Activated T-helper 2 cell treated with anti-CD3 and anti-CD28 coated beads, Interferon-gamma antibody, Interleukin-2, Interleukin-4, amounts not matched to agents 10 μg/mL and 5 μg/mL and 100 μg/mL, durations not matched to agents 14 hours and 24 hours and 36 hours (primary cell): Measurements from ENCODE around the gene PCYT2. TPM values are rescaled to one million over a fixed set of nuclear protein-coding genes. Genes with fewer than 3 reads are reported as not detected.

ENCODE experiments used
- DNase-seq: peaks from one replicate; pipeline ENCODE4 v3.0.0; 2021; ENCODE audit warnings: low spot score
- H3K27ac Mint-ChIP-seq: one replicate; pipeline ENCODE4 v1.8.0; 2021; ENCODE audit warnings: mixed read lengths
- H3K27me3 Mint-ChIP-seq: one replicate; pipeline ENCODE4 v1.8.0; 2021; ENCODE audit warnings: low read depth, mixed read lengths
- H3K36me3 Mint-ChIP-seq: one replicate; pipeline ENCODE4 v1.8.0; 2021; ENCODE audit warnings: low read depth, mixed read lengths
- H3K4me1 Mint-ChIP-seq: one replicate; pipeline ENCODE4 v1.8.0; 2021; ENCODE audit warnings: low read depth, mixed read lengths
- H3K4me3 Mint-ChIP-seq: one replicate; pipeline ENCODE4 v1.8.0; 2021; ENCODE audit warnings: low read depth, mild to moderate bottlenecking, moderate library complexity, mixed read lengths
- H3K9me3 Mint-ChIP-seq: one replicate; pipeline ENCODE4 v1.8.0; 2021; ENCODE audit warnings: mixed read lengths
- intact Hi-C: fragments of 100-400 bp; cut with micrococcal nuclease; formaldehyde crosslinking; loops from one replicate; pipeline ENCODE4 v1.15.1; 2023
- total RNA-seq: library from RNA; stranded (reverse); gene quantifications from 2 replicates; pipeline ENCODE4 v1.2.3, GENCODE V29; 2022

The PCYT2 gene
- total RNA-seq: 51.5 and 51.7 TPM in 2 replicates

- Mint-ChIP-seq H3K36me3 (peaks cover 53% of the 10 kb centered on the region), H3K4me3 (peak within 1 kb of the TSS; percentile 84), H3K27ac (peak within 1 kb of the TSS; percentile 60), H3K27me3 (no peaks in the 10 kb centered on the region), H3K4me1 (peaks cover 14% of the 10 kb centered on the region), H3K9me3 (no peaks in the 10 kb centered on the region)
- intact Hi-C loops: no loop called here
- DNase-seq: peak; percentile 91
Measured at GRCh38 chr17:81911277-81911961, at the start of gene PCYT2. TSS of gene PCYT2 (minus strand) at chr17:81911399. CDS start at chr17:81911355, 44 bp downstream.

GRCh38 chr17:81960130-81960958 lies 49.1 kb upstream of the PCYT2 start:
- Mint-ChIP-seq H3K9me3 (no peaks in the 10 kb centered on the region), H3K27ac (no peak overlapping the region), H3K4me1 (no peaks in the 10 kb centered on the region), H3K4me3 (no peak overlapping the region), H3K27me3 (peaks cover 42% of the 10 kb centered on the region), H3K36me3 (no peaks in the 10 kb centered on the region)
- no peak for DNase-seq
- intact Hi-C loops: no loop called here

- Mint-ChIP-seq H3K27me3 (peaks cover 38% of the 10 kb centered on the region), H3K4me1 (no peaks in the 10 kb centered on the region), H3K9me3 (no peaks in the 10 kb centered on the region), H3K36me3 (no peaks in the 10 kb centered on the region), H3K27ac (no peak overlapping the region), H3K4me3 (no peak overlapping the region)
- peak; percentile 71 for DNase-seq
- intact Hi-C loops: no loop called here
Measured at GRCh38 chr17:81959362-81960129, 48.3 kb upstream of the PCYT2 start.

- Mint-ChIP-seq H3K9me3 (no peaks in the 10 kb centered on the region), H3K36me3 (no peaks in the 10 kb centered on the region), H3K27me3 (peaks cover 30% of the 10 kb centered on the region), H3K4me3 (peak overlapping the region; percentile 43), H3K27ac (no peak overlapping the region), H3K4me1 (no peaks in the 10 kb centered on the region)
- intact Hi-C loops: loop anchor here (1.0 kb wide), 1 partner anchor 62 kb away; no protein-coding TSS in a partner anchor
- DNase-seq: no peak
Measured at GRCh38 chr17:81958633-81959342, 47.6 kb upstream of the PCYT2 start.

- intact Hi-C loops: loop anchor here (1.0 kb wide), 1 partner anchor 62 kb away; no protein-coding TSS in a partner anchor
- H3K27me3 Mint-ChIP-seq: peaks cover 22% of the 10 kb centered on the region
- H3K4me3 Mint-ChIP-seq: no peak overlapping the region
- no peaks in the 10 kb centered on the region for H3K4me1 Mint-ChIP-seq
- no peak overlapping the region for H3K27ac Mint-ChIP-seq
- H3K36me3 Mint-ChIP-seq: no peaks in the 10 kb centered on the region
- no peak for DNase-seq
- H3K9me3 Mint-ChIP-seq: no peaks in the 10 kb centered on the region
Measured at GRCh38 chr17:81957691-81958432, 46.7 kb upstream of the PCYT2 start.

- no peak overlapping the region for H3K27ac Mint-ChIP-seq
- H3K36me3 Mint-ChIP-seq: no peaks in the 10 kb centered on the region
Measured at GRCh38 chr17:81956607-81957589, 45.7 kb upstream of the PCYT2 start.

GRCh38 chr17:81955756-81956544 lies 44.8 kb upstream of the PCYT2 start:
- intact Hi-C loops: no loop called here
- Mint-ChIP-seq H3K4me1 (no peaks in the 10 kb centered on the region), H3K4me3 (no peak overlapping the region), H3K36me3 (no peaks in the 10 kb centered on the region), H3K9me3 (no peaks in the 10 kb centered on the region), H3K27me3 (peaks cover 19% of the 10 kb centered on the region), H3K27ac (no peak overlapping the region)
- no peak for DNase-seq

More at GRCh38 chr17:81956607-81957589, 45.7 kb upstream of the PCYT2 start:
- DNase-seq: no peak
- Mint-ChIP-seq H3K4me1 (no peaks in the 10 kb centered on the region), H3K9me3 (no peaks in the 10 kb centered on the region), H3K4me3 (no peak overlapping the region), H3K27me3 (peaks cover 16% of the 10 kb centered on the region)
- intact Hi-C loops: no loop called here

- no peaks in the 10 kb centered on the region for H3K9me3 Mint-ChIP-seq
- peaks cover 23% of the 10 kb centered on the region for H3K27me3 Mint-ChIP-seq
- H3K27ac Mint-ChIP-seq: no peak overlapping the region
- intact Hi-C loops: no loop called here
- no peak overlapping the region for H3K4me3 Mint-ChIP-seq
- H3K4me1 Mint-ChIP-seq: no peaks in the 10 kb centered on the region
- no peak for DNase-seq
- no peaks in the 10 kb centered on the region for H3K36me3 Mint-ChIP-seq
Measured at GRCh38 chr17:81955058-81955681, 44.0 kb upstream of the PCYT2 start.

GRCh38 chr17:81954131-81955057 lies 43.2 kb upstream of the PCYT2 start:
- no peak overlapping the region for H3K4me3 Mint-ChIP-seq
- DNase-seq: no peak
- no peaks in the 10 kb centered on the region for H3K36me3 Mint-ChIP-seq
- H3K27me3 Mint-ChIP-seq: peaks cover 23% of the 10 kb centered on the region
- no peak overlapping the region for H3K27ac Mint-ChIP-seq
- no peaks in the 10 kb centered on the region for H3K4me1 Mint-ChIP-seq
- no peaks in the 10 kb centered on the region for H3K9me3 Mint-ChIP-seq
- intact Hi-C loops: no loop called here
